GM18951 (cell line): ENCODE measurements around the gene STPG4.
"Not testable (repeated sequence)": the region's sequence is repeated elsewhere in the genome, so short reads cannot be mapped to it uniquely, and the experiment has no call there.

Experiments used
- POLR2A ChIP-seq: IDR thresholded peaks from 4 replicates; pipeline ENCODE4 v1.6.1; 2011; ENCODE audit warnings: mild to moderate bottlenecking; ENCODE audit not compliant: insufficient read length, insufficient read depth; ENCODE audit errors: extremely low read depth
- in situ Hi-C: fragments of 300-500 bp; cut with MboI; formaldehyde crosslinking; loops from one replicate; pipeline ENCODE4 v1.12.0; 2022; ENCODE audit warnings: low sequenced_read_pairs, mixed read lengths, inconsistent platforms; ENCODE audit not compliant: unreplicated experiment

STPG4 gene

GRCh38 chr2:47155091-47155876 lies at the start of gene STPG4:
TSS of gene STPG4 (minus strand) at chr2:47155308. CDS start at chr2:47155251, 57 bp downstream.
- in situ Hi-C loops = no loop called here

GRCh38 chr2:47204691-47205090 lies 49.6 kb upstream of the STPG4 start:
- no peak for TF ChIP-seq POLR2A
- in situ Hi-C loops = no loop called here

More at GRCh38 chr2:47155091-47155876, at the start of gene STPG4:
- no peak for TF ChIP-seq POLR2A

- in situ Hi-C loops = no loop called here
- no peak for TF ChIP-seq POLR2A
Observed at GRCh38 chr2:47203995-47204394, 48.9 kb upstream of the STPG4 start.

GRCh38 chr2:47201224-47201623 lies 46.1 kb upstream of the STPG4 start:
- no peak for TF ChIP-seq POLR2A
- in situ Hi-C loops = no loop called here

- in situ Hi-C loops = no loop called here
- TF ChIP-seq POLR2A = no peak
Observed at GRCh38 chr2:47198985-47199451, 43.9 kb upstream of the STPG4 start.

GRCh38 chr2:47196499-47196898 lies 41.4 kb upstream of the STPG4 start:
- in situ Hi-C loops = no loop called here
- TF ChIP-seq POLR2A = no peak

- no peak for TF ChIP-seq POLR2A
Observed at GRCh38 chr2:47196046-47196445, 40.9 kb upstream of the STPG4 start.

GRCh38 chr2:47195148-47195547 lies 40.0 kb upstream of the STPG4 start:
- no peak for TF ChIP-seq POLR2A
- in situ Hi-C loops = no loop called here

More at GRCh38 chr2:47196046-47196445, 40.9 kb upstream of the STPG4 start:
- in situ Hi-C loops = no loop called here

GRCh38 chr2:47194410-47194809 lies 39.3 kb upstream of the STPG4 start:
- in situ Hi-C loops = no loop called here
- TF ChIP-seq POLR2A = no peak

GRCh38 chr2:47193607-47194006 lies 38.5 kb upstream of the STPG4 start:
- in situ Hi-C loops = no loop called here
- no peak for TF ChIP-seq POLR2A

GRCh38 chr2:47190188-47190881 lies 35.2 kb upstream of the STPG4 start:
- in situ Hi-C loops = no loop called here
- no peak for TF ChIP-seq POLR2A

GRCh38 chr2:47189635-47190034 lies 34.5 kb upstream of the STPG4 start:
- TF ChIP-seq POLR2A = no peak
- in situ Hi-C loops = no loop called here

- no peak for TF ChIP-seq POLR2A
- in situ Hi-C loops = no loop called here
Observed at GRCh38 chr2:47187069-47187468, 32.0 kb upstream of the STPG4 start.

GRCh38 chr2:47186351-47186750 lies 31.2 kb upstream of the STPG4 start:
- no peak for TF ChIP-seq POLR2A
- in situ Hi-C loops = no loop called here

- in situ Hi-C loops = not testable (repeated sequence)
Observed at GRCh38 chr2:47185098-47185497, 30.0 kb upstream of the STPG4 start.
